ENCODE results near the gene PPP2R5A.
"Not testable (repeated sequence)": the region's sequence is repeated elsewhere in the genome, so short reads cannot be mapped to it uniquely, and the experiment has no call there.

The PPP2R5A gene

GRCh38 chr1:212269306-212269705 lies 15.9 kb upstream of the PPP2R5A start:
- DNase-seq: no peak

GRCh38 chr1:212270564-212270963 lies 14.6 kb upstream of the PPP2R5A start:
- no peak for DNase-seq

- no peak for DNase-seq
These were observed 14.0 kb upstream of the PPP2R5A start for GRCh38 chr1:212271234-212271633.

GRCh38 chr1:212271823-212272485 lies 13.3 kb upstream of the PPP2R5A start:
- DNase-seq: no peak

GRCh38 chr1:212281590-212281989 lies 3.6 kb upstream of the PPP2R5A start:
- no peak for DNase-seq

GRCh38 chr1:212283741-212284140 lies 1.5 kb upstream of the PPP2R5A start:
- DNase-seq: no peak

- no peak for DNase-seq
These were observed 872 bp upstream of the PPP2R5A start for GRCh38 chr1:212284332-212284743.

GRCh38 chr1:212285685-212286555 lies 710 bp downstream of the PPP2R5A start:
- peak; percentile 65 for DNase-seq

- DNase-seq: no peak
These were observed 1.4 kb downstream of the PPP2R5A start for GRCh38 chr1:212286556-212287131.

GRCh38 chr1:212287261-212287895 lies 2.2 kb downstream of the PPP2R5A start:
- DNase-seq: no peak

- not testable (repeated sequence) for DNase-seq
These were observed 2.8 kb downstream of the PPP2R5A start for GRCh38 chr1:212287995-212288394.

GRCh38 chr1:212288615-212289014 lies 3.4 kb downstream of the PPP2R5A start:
- no peak for DNase-seq

GRCh38 chr1:212289262-212290077 lies 4.3 kb downstream of the PPP2R5A start:
- DNase-seq: no peak

GRCh38 chr1:212290608-212291007 lies 5.4 kb downstream of the PPP2R5A start:
- no peak for DNase-seq

- no peak for DNase-seq
These were observed 6.4 kb downstream of the PPP2R5A start for GRCh38 chr1:212291505-212292134.

- DNase-seq: no peak
These were observed 7.3 kb downstream of the PPP2R5A start for GRCh38 chr1:212292250-212293105.

- no peak for DNase-seq
These were observed 8.4 kb downstream of the PPP2R5A start for GRCh38 chr1:212293579-212293978.

- DNase-seq: no peak
These were observed 9.8 kb downstream of the PPP2R5A start for GRCh38 chr1:212294983-212295382.

- DNase-seq: no peak
These were observed 10.4 kb downstream of the PPP2R5A start for GRCh38 chr1:212295579-212295978.

- no peak for DNase-seq
These were observed 12.1 kb downstream of the PPP2R5A start for GRCh38 chr1:212297338-212297737.

GRCh38 chr1:212301580-212301979 lies 16.4 kb downstream of the PPP2R5A start:
- DNase-seq: no peak
